Thoracic aorta (tissue), 2 donors: Measurements from ENCODE around the gene KIDINS220. TPM values are rescaled to one million over a fixed set of nuclear protein-coding genes. Genes with fewer than 3 reads are reported as not detected.
A peak's percentile ranks its signal among the peaks of the same experiment; 100 is the strongest.

Experiments
- ATAC-seq: fragments of 150-250 bp; one replicate; pipeline ENCODE4 v1.8.0; 2017; ENCODE audit warnings: low read depth; ENCODE audit not compliant: insufficient number of reproducible peaks, low FRiP score
- DNase-seq: peaks from one replicate; pipeline ENCODE4 v3.0.0-alpha.2; 2020; ENCODE audit warnings: low spot score
- H3K27ac ChIP-seq, 2 donors: fragments of 200-600 bp; sonication (generic); 1 replicate in 1 of 2; 2 replicates in 1 of 2; pipeline ENCODE4 v1.5.1; 2016; ENCODE audit warnings: mild to moderate bottlenecking in 2 of 2, moderate library complexity in 2 of 2
- H3K27me3 ChIP-seq: fragments of 200-600 bp; sonication (generic); replicated peaks from 2 replicates; pipeline ENCODE4 v1.6.0; 2016; ENCODE audit warnings: mild to moderate bottlenecking; ENCODE audit not compliant: insufficient read depth
- H3K36me3 ChIP-seq: fragments of 200-600 bp; sonication (generic); one replicate; pipeline ENCODE4 v1.5.1; 2016
- H3K4me1 ChIP-seq, 2 donors: fragments of 200-600 bp; sonication (generic); 1 replicate in 1 of 2; 2 replicates in 1 of 2; pipeline versions ENCODE4 v1.5.1 to v1.6.0; 2016; ENCODE audit warnings: low read depth in 2 of 2, mild to moderate bottlenecking in 1 of 2; ENCODE audit not compliant: control insufficient read depth in 1 of 2
- H3K4me3 ChIP-seq: fragments of 200-600 bp; sonication (generic); 2 replicates; pipeline ENCODE4 v1.5.1; 2016; ENCODE audit warnings: mild to moderate bottlenecking
- H3K9me3 ChIP-seq: fragments of 200-600 bp; sonication (generic); 2 replicates; pipeline ENCODE4 v1.5.1; 2016
- total RNA-seq, 2 donors: library from RNA; depleted of rRNA; stranded (reverse); fragments of >200 nt; gene quantifications; one replicate each; pipeline versions ENCODE4 v1.1.0 to v1.2.3, GENCODE V29; 2016
- TF ChIP-seq, protein P1 (sequence below): fragments of 200-600 bp; sonication (generic); IDR thresholded peaks from one replicate; pipeline ENCODE4 v1.5.1; 2019; ENCODE audit warnings: antibody characterized with exemption

KIDINS220 gene
- total RNA-seq, 2 donors from 2014 or later, result 107 to 113 TPM

DNA sequence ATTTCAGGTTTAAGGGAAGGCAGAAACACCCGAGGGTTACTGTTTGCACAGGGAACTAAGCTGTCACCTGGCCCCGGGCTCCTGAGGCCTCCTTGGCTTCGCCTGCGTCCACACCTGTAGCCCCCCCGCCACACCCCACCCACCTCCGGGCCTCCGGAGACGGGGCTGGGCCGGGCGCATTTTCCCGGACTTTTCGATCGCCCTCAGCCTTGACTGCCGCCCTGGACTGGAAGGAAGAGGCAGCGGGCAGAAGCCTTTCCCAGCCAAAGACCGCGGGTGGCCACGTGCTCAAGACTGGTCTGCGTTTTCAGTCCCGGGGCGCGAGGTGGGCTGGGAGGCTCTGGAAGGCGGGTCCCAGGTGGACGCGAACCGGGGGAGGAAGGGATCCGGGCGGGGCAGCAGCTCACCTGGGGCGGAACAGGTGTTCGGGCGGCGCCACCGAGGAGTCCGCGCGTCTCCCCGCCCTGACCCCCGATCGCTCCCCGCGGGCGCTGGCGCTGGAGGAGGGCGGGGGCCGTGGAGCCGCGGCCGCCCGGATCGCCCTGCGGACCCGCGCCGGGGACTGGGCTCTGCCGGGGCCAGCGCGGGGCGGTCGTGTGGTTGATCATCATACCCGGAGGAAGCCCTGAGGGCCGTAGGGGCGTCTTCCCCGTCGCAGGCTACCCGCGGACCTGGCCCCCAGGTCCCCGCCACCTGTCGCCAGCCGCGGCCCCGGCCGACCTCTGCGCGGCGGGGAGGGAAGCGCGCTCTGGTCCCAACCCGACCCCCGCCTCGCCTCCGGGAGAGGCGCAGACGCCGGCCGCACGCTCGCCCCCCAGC lies 152.3 kb downstream of the KIDINS220 start:
- peak overlapping the region; percentile 83 to 91 for H3K27ac ChIP-seq
- no peaks in the 10 kb centered on the region for H3K9me3 ChIP-seq
- H3K36me3 ChIP-seq, result no peaks in the 10 kb centered on the region
- H3K27me3 ChIP-seq, result no peaks in the 10 kb centered on the region
- TF ChIP-seq, protein P1, sequence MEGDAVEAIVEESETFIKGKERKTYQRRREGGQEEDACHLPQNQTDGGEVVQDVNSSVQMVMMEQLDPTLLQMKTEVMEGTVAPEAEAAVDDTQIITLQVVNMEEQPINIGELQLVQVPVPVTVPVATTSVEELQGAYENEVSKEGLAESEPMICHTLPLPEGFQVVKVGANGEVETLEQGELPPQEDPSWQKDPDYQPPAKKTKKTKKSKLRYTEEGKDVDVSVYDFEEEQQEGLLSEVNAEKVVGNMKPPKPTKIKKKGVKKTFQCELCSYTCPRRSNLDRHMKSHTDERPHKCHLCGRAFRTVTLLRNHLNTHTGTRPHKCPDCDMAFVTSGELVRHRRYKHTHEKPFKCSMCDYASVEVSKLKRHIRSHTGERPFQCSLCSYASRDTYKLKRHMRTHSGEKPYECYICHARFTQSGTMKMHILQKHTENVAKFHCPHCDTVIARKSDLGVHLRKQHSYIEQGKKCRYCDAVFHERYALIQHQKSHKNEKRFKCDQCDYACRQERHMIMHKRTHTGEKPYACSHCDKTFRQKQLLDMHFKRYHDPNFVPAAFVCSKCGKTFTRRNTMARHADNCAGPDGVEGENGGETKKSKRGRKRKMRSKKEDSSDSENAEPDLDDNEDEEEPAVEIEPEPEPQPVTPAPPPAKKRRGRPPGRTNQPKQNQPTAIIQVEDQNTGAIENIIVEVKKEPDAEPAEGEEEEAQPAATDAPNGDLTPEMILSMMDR, result no peak
- DNase-seq (no peak), ATAC-seq (no peak)
- H3K4me3 ChIP-seq, result peak overlapping the region; percentile 98
- peaks cover 4 to 8% of the 10 kb centered on the region in 2 donors for H3K4me1 ChIP-seq

DNA sequence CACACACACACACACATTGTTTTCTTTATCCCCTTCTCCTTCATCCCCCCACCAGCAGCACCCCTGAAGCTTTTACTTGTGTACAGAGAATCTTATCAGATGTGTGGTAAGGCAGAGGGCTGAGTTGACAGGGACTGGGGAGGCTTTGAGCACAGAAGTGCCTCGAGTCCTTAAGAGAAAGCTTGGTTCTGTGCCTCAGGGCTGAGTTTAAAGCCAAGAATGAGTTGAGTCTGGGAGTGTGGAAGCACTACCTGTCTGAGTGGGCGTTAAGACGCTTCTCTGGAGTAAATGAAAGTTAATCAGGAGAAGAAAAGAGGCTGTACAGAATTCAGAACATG lies 152.9 kb downstream of the KIDINS220 start:
- Histone ChIP-seq H3K4me1 (peaks cover 4 to 14% of the 10 kb centered on the region in 2 donors), H3K36me3 (no peaks in the 10 kb centered on the region)

DNA sequence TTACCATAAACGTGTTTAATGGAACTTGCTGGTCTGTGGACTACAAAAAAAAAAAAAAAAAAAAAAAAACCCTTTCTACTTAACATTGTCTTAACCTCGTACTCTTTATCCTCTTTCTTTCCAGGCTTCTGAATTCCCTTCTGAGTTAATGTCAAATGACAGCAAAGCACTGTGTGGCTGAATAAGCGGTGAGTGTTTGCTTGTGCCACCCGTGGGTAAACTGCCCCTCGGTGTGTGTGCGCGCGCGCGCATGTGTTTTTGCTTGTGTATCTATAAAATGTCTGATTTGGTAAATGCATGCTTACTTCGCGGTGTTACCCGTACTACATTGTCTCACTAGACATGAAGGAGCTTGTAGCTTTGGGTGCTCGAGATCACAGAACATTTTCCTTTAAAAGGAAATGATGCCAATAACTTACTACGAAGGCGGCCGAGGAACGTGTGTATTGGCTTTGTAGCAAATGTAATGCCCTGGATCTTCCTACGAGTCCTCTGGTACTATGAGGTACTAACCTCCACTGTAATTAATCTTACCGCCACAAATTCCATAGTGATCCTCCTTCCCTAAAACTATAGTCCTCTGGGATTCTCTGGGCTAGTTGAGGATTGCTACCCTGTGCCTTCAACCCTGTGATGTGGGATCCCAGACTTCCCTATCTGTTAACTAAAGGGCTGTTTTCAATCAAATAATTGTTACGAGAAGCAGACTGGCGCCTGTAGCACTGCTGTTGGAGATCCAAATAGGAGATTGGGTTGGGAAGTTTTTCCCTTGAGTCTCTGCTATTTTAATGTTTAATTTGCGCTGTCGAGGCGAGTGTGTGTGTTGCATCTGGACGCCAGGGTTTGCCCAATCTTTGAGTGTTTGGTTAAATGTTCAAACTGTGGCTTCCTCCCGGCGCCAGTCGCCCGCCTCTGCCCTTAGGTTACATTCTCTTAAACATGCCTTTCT lies 154.4 kb downstream of the KIDINS220 start:
- H3K4me1 ChIP-seq, result peaks cover 4 to 14% of the 10 kb centered on the region in 2 donors
- TF ChIP-seq, protein P1, result peak; percentile 29
- peak overlapping the region; percentile 98 for H3K4me3 ChIP-seq
- no peak for ATAC-seq
- no peak for DNase-seq
- H3K27me3 ChIP-seq, result no peaks in the 10 kb centered on the region
- H3K9me3 ChIP-seq, result no peaks in the 10 kb centered on the region
- peak overlapping the region; percentile 88 to 91 for H3K27ac ChIP-seq
- no peaks in the 10 kb centered on the region for H3K36me3 ChIP-seq

More for the DNA sequence above, 152.9 kb downstream of the KIDINS220 start:
- ATAC-seq (no peak), DNase-seq (no peak)
- H3K9me3 ChIP-seq, result no peaks in the 10 kb centered on the region
- peak overlapping the region; percentile 83 to 91 for H3K27ac ChIP-seq
- peak overlapping the region; percentile 98 for H3K4me3 ChIP-seq
- no peaks in the 10 kb centered on the region for H3K27me3 ChIP-seq
- TF ChIP-seq, protein P1, result no peak

DNA sequence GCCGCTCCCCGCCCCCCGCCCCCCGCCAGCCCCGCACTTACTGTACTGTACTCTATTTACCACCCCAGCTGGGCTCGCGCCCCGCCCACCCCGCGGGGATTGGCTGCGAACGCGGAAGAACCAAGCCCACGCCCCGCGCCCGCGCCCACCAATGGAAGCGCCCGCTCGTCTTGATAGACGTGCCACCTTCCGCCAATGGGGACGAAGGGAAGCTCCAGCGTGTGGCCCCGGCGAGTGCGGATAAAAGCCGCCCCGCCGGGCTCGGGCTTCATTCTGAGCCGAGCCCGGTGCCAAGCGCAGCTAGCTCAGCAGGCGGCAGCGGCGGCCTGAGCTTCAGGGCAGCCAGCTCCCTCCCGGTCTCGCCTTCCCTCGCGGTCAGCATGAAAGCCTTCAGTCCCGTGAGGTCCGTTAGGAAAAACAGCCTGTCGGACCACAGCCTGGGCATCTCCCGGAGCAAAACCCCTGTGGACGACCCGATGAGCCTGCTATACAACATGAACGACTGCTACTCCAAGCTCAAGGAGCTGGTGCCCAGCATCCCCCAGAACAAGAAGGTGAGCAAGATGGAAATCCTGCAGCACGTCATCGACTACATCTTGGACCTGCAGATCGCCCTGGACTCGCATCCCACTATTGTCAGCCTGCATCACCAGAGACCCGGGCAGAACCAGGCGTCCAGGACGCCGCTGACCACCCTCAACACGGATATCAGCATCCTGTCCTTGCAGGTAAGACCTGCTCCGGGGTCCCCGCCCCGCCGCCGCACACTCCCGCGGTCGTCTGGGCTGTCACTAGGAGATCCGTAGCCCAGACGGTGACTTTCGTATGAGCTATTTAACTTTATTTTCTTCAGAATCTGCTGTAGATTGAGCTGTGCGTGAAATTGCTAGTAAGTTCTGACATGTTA lies 155.4 kb downstream of the KIDINS220 start, which contains the start of gene ID2:
Gene ID2, plus strand, starts transcription at position 271 of the 907 bp plus-strand sequence. Its CDS starts 110 bp downstream, at position 381.
- H3K4me1 ChIP-seq, result peaks cover 4 to 14% of the 10 kb centered on the region in 2 donors
- DNase-seq, result peak; percentile 99
- TF ChIP-seq, protein P1, result no peak
- no peaks in the 10 kb centered on the region for H3K27me3 ChIP-seq
- no peaks in the 10 kb centered on the region for H3K36me3 ChIP-seq
- H3K9me3 ChIP-seq, result no peaks in the 10 kb centered on the region
- H3K27ac ChIP-seq, result peak within 1 kb of the TSS; percentile 96 to 98
- peak; percentile 31 for ATAC-seq
- H3K4me3 ChIP-seq, result peak within 1 kb of the TSS; percentile 98
